ENCODE data around the gene MBD5.
"Not testable (repeated sequence)": the region's sequence is repeated elsewhere in the genome, so short reads cannot be mapped to it uniquely, and the experiment has no call there.

The MBD5 gene

DNA sequence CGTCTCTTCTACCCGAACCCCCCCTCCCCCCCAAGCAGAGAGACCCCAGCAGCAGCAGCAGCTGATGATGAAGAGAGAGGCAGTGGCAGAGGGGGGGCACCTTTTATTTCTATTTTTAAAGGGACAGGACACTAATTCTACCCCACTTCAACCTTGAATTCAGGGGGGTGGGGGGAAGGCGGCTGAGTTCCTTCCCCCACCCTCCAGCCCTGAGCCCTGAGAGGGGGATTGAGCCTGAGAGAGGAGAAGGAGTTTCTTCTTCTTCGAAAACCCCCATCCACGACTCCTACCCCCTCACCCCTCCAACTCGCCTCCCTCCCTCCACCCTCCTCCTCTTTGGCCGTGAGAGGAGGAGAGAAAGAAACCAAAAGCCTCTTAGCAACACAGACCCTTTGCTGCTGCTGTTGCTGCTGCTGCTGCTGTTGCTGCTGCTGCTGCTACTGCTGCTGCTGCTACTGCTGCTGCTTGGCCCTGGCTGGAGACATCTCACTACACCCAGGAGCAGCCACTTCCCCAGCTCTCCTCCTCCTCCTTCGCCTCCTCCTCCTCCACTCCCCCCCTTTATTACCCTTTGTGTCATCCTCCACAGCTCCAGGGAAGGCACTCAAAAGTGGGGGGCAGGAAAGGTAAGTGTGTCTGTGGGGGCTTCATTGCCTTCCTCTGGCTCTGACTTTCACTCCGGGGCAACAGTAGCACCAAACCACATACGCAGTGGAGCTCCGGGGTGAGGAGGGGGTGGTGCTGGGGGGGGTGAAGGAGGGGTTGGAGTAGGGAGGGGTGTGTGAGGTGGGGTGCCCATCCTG is at the start of gene MBD5:
TSS of gene MBD5 (plus strand) at position 33 of the 803 bp plus-strand sequence.
- no peak for DNase-seq

DNA sequence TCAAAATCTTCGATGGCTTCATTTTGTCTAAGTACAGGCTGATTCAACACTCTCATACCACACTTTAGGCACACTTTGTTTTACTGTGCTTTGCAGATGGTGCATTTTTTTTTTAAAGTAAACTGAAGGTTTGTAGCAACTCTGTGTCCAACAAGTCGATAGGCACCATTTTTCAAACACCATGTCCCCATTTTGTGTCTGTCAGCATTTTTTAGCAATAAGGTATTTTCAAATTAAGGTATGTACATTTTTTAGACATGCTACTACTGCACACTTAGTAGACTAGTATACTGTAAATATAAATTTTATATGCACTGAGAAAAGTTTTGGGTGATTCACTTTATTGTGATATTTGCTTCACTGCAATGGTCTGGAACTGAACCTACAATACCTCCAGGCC is 44.8 kb upstream of the MBD5 start:
- DNase-seq, result no peak

DNA sequence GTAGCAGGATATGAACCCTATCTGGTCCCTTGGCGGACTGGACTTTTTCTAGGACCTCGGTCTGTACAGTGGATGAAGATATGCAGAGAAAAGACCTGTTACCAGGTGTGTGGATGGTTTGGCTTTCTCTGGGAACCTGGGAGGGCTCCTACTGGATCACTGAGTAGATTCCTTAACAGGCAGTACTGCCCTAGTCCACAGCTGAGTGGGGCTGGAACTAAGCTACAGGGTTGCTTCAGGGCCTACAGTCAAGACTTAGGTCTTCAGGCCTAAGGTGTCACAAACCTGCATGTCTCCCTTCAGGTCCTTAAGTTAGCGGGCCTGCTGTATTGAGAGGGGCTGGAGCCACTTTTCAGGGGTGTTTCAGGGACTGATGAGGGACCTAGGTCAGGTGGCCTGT is 43.2 kb upstream of the MBD5 start:
- no peak for DNase-seq

DNA sequence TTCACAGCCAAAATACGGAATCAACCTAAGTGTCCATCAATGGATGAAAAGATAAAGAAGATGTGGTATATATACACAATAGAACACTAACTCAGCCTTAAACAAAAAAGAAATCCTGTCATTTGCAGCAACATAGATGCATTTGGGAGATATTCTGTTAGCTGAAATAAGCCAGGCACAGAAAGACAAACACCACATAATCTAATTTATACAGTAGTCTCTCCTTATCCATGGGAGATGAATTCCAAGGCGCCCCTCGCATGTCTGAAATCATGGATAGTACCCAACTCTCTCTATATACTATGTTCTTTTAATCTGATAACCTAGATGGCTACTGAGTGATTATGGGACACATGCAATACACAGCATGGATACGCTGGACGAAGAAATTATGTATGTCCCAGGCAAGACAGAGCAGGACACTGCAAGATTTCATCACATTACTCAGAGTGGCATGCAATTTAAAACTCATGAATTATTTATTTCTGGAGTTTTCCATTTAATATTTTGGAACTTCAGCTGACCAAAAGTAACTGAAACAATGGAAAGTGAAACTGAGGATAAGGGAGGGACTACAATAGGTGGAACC is 39.9 kb upstream of the MBD5 start:
- DNase-seq, result no peak

DNA sequence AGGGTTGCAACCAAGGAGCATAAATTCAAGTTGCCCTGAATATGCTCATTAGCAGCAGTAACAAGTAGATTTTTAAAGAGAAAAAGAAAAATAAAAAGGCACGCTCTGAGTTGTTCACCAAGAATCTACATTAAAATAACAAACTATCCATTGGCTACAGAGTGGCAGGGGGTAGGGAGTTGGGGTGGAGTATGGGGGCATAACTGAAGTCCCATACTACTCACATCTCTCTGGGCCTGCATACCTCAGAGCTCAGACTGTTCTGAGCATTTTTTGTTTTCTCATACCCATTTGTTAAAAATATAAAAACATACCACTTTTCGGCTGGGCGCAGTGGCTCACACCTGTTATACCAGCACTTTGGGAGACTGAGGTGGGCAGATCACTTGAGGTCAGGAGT is 31.8 kb upstream of the MBD5 start:
- no peak for DNase-seq

DNA sequence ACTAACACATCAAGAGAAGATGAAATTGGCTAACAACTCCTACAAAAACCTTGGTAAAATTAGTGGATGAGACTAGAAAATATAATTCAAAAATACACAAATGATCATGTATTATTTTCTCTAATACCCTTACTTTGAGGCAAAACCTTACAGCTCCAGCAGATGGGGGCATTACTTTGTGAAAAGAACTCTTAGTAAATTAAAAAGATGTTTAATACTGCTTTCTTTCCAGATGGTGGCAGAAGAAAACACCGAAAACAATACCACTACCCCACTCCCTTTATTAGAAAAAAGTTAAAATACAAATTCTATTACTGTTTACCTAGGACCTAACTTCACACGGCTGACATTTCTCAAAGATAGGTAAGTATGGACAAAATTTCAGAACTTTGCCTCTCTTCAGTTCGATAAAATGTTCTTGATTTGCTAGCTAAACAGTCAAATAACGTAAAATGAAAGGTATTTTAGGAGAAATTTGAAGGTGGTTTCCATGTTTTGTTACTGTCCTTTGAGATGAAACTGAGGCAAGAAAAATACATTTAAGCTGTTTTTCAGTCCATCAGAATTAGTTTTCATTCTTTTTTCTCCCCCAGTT is 31.0 kb upstream of the MBD5 start:
- no peak for DNase-seq

DNA sequence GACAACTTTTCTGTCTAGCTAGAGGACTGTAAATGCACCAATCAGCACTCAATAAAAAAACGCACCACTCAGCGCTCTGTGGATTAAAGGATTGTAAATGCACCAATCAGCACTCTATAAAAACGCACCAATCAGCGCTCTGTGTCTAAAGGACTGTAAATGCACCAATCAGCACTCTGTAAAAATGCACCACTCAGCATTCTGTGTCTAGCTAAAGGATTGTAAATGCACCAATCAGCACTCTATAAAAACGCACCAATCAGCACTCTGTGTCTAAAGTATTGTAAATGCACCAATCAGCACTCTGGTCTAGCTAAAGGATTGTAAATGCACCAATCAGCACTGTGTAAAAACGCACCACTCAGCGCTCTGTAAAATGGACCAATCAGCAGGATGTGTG is 25.9 kb upstream of the MBD5 start:
- DNase-seq, result not testable (repeated sequence)

DNA sequence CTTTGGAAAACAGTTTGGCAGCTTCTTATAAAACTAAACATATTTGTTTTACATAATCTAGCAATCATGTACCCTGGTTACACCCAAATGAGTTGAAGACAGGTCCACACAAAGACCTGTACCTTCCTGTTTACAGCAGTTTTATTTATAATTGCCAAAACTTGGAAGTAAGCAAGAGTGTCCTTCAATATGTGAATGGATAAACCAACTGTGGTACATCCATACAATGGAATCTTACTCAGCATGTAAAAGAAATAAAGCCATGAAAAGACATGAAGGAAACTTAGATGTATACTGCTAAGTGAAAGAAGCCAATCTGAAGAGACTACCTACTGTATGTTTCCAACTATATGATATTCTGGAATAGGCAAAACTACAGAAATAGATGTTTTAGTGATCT is 24.1 kb upstream of the MBD5 start:
- DNase-seq, result no peak

DNA sequence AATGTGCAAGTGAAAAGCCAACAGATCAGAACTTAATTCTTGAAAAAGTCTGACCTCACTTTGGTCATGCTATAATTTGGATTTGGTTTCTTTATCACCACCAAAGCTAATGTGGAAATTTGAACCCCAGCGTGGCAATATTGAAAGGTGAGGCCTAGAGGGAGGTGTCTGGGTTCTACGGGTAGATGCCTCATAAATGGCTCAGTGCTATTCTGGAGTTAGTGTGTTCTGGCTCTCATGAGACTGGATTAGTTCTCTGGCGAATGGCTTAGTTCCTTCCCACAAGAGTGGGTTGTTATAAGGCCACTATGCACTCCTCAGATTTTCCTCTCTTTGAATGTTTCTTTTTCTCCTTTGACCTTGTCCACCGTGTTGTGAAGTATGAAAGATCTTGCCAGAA is 22.7 kb upstream of the MBD5 start:
- DNase-seq, result no peak

DNA sequence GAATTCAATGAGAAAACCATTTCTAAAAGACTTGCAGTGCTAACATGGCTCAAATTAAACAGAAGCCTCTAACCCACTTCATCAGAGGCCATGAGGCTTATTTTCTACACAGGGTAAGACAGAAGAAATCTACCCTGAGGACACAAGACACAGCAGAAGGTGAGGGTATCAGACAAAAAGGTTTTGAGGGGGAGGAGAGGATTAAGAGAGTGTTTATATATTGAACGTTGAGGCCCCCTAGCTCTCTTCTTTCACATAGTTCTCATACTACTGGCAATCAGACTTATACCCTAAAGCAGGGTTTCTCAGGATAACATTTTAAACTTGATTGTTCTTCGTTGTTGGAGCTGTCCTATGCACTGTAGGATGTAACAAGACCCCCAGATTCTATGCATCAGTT is 21.8 kb upstream of the MBD5 start:
- DNase-seq, result no peak

DNA sequence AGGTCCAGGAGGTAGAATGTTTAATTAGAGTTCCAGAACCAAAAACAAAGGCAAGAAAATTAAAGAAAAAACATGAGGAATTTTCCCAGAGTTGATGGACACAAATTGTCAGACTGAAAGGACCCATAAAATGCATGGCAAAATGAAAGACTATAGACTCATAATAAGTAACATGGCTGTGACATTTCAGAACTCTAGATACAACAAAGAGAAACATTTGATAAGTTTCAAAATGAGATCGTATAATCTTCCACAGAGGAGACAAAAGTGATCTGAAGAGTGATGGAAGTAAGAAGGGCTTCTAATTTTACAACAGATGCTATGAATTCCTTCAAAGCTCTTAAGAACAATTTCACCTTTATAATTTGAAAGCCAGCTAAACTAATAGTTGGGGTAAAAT is 20.8 kb upstream of the MBD5 start:
- DNase-seq, result no peak

DNA sequence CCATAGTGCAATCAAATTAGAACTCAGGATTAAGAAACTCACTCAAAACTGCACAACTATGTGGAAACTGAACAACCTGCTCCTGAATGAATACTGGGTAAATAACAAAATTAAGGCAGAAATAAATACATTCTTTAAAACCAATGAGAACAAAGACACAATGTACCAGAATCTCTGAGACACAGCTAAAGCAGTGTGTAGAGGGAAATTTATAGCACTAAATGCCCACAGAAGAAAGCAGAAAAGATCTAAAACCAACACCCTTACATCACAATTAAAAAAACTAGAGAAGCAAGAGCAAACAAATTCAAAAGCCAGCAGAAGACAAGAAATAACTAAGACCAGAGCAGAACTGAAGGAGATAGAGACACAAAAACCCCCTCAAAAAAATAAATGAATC is 18.5 kb upstream of the MBD5 start:
- DNase-seq, result not testable (repeated sequence)

DNA sequence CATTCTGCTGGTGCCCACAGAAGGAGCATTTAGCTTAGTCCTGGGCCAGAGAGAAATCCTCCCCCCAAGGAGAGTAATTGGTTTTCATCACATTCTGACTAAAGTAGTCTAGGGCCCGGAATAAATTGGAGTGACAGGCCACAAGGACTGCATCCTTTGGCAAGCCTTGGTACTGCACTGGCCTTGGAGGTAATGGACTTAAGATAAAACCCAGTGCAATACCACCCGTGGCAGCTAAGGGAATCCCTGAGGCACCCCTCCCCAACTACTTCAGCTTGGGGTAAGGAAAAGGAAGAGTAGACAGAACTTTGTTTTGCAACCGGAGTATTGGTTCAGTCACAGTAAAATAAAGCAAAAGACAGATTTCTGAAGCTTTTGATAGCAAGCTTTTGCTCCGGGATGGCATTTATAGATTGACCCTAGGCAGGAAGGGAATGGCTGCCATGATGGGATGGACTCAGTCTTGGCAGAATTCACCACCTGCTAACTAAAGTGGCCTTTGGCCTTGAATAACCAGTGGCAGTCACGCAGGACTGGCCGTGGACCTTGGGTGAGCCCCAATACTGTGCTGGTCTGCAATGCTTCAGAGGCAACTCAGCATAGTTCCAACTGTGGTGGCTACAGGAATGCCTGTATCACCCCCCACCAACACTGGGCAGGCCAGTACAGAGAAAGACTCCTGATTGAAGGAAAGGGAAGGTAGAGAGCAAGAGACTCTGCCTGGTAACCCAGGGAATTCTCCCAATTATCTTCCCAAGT is 14.5 kb upstream of the MBD5 start:
- DNase-seq, result no peak

DNA sequence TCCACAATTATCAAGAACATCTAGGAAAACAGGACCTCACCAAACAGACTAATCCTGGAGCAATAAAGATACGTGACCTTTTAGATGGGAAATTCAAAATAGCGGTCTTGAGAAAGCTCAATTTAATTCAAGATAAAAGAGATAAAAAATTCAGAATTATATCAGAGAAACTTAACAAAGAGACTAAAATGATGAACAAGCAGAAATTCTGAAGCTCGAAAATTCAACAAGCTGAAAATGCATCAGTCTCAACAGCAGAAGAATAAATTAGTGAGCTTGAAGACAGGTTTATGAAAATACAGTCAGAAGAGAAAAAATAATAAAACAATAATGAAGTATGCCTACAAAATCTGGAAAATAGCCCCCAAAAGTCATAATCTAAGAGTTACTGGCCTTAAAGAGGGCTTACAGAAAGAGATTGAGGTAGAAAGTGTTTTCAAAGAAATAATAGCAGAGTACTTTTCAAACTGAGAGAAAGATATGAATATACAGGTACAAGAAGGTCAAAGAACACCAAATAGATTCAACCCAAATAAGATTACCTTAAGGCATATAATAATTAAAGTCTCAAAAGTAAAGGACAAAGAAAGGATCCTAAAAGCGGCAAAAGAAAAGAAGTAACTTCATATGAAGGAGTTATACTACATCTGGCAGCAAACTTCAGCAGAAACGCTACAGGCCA is 13.5 kb upstream of the MBD5 start:
- no peak for DNase-seq

DNA sequence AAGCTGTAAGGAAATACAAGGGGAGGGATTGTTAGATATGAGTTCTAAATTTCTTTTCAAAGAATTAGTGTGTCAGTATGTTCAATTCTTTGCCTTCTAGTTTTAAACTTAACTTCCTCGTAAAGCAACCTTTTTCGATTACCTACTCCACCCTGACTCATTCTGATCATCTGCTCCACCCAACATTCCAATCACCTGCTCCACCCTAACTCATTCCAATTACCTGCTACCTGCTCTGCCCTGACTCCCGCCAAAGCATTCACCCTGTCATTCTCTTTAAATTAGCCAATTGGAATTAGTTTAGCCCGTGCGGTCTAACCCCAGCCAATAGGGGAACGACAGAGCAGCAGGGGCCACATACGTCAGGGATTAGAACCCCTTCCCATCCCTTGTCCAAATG is 12.5 kb upstream of the MBD5 start:
- DNase-seq, result not testable (repeated sequence)

DNA sequence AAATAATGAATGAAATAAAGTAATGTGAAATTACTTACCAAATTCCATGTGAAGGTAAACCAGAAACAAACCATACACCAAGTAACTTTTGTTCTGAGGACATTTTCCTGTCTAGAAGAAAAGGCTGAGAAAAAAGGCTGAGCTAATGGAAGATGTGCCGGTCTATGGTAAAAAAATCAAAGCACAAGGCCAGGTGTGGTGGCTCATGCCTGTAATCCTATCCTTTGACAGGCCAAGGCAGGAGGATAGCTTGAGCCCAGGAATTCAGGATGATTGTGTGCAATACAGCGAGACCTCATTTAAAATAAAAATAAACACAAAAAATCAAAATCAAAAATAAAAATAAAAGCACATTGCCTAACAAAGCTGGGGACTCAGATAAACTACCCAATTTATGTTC is 7.0 kb upstream of the MBD5 start:
- no peak for DNase-seq

DNA sequence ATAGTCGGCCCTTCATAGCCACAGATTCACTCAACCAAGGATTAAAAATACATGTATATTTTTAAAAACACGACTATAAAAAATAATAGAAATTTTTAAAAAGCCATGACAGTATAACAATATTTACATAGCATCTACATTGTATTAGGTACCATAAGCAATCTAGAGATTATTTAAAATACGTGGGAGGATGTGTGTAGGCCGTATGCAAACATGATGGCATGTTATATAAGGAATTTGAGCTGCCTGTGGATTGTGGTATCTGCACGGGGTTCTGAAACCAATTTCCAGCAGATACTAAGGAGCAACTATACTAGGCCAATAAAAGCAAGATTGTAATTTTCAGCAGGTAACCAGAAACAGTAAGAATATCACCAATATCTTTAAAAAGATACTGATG is 6.3 kb upstream of the MBD5 start:
- DNase-seq, result no peak

DNA sequence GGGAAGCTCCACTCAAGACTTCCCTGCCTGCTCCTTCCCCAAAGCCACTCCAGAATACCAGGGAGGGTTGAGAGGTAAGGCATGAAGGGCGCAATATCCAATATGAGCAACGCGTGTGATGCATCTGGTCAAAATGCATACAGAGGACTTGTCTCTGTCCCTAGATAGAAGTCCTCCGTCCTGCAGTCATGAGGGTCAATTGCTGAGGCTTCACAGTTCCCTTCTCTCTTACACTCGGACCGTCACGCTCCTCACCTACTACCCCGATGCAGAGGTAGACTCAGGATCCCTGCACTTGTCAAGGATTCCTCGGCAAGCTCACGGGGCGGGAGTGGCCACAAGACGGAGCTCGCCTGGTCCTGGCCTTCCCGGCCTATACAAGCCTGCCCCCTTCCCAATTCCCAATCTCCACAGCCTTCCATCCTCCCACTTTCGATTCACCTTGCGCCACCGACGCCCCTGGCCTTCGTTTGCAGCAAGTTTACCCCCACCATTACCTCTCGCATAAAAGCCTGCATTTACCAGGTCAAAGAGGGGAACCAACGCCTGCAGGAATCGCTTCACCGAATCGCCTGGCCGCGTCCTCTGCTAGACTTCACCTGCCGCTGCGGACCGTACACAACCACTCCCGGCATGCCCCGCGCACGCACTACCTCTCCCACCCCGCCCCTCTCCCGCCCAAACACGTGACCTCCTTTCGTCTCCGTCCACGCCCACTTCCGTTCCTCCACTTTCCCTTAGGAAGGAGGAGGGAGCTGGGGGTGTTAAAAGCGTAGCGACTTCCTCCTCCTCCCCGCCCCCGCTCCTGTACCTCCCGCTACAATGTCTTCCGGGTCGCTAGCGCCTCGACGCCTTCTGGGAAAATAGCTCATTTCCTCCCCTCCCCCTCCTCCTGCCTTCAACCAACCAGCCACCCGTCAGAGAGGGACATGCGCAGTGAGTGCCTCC is 506 bp upstream of the MBD5 start, which contains the start of gene ORC4:
TSS of gene ORC4 (minus strand) at position 627 of the 948 bp plus-strand sequence. CDS start 44,779 bp downstream, outside the sequence.
- DNase-seq, result peak; percentile 96

DNA sequence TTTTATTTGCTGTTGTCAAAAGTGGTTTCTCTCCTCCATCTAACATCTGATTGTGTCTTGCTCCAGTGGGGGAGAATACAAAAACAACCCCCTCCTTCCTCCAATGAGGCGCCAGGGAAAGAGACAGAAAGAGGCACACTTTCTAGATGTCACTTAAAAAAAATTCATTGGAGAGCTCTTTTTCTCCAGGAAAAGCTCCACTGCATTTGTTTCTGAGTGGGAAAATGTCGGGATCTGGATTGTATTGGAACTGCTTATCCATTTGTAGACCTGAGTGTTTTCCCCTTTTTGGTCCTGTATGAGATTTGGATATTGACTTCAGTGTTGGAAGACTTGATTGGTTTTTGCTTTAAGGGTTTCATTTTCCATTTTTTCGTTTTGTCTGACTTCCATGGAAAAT is 995 bp downstream of the MBD5 start:
- no peak for DNase-seq

DNA sequence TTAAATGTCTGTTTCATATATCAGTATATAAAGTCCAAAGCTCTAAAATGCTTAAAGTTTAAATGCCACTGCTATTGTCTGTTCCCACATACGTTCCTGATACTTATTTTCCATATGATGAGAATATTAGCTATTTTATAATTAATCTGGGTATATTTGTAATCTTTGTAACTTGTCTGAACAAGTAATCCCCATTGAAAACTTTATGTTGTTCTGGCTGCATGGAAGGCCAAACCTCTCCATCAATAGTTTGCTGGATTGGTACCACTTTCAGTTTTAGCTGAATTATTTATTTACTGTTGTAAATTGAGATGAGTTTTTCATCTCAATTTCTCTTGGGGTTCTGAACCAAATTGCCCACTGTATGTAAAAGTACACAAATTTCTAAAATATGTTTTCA is 1.5 kb downstream of the MBD5 start:
- no peak for DNase-seq

DNA sequence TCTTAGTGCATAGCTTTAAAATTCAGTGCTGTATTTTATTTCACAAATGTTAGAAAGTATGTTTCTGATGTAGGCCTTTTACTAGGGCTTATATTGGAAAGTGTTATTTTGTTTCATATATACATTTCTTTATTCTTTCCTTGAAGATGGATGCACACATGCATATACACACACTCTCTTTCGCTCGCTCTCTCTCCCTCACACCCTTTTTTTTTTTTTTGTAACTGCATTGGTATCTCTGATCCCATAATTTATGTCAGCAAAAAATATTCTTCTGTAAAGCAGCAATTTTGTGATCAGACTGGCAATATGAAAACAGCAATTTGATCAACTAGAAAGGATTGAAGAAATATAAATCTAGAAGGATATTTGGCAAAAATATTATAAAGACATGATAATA is 2.0 kb downstream of the MBD5 start:
- DNase-seq, result no peak

DNA sequence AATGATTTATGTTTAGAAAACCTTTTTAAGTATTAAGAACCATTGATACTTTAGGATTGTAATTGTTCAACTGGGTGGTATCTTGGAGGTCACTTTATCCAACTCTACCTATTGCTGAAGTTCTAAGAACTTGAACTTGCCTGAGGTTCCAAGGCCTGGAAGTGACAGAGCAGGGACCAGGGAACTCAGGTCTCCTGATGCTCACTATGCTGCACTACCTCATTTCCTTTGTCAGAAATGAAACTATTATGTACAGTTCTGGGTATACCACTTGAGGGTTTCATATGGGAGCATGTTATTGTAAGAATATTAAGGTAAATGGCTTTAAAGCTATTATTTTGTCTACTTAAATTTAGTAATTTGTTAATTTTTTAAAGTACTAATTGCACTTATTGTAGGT is 3.0 kb downstream of the MBD5 start:
- no peak for DNase-seq
